Stimulated activated CD4-positive, alpha-beta T cell treated with anti-CD3 and anti-CD28 coated beads, Interleukin-1b, Interleukin-23, amount 100 ng/mL, for 24 hours (primary cell): ENCODE results near the gene TNIP2.
"Not testable (repeated sequence)": the region's sequence is repeated elsewhere in the genome, so short reads cannot be mapped to it uniquely, and the experiment has no call there.

Source experiments
- DNase-seq, 4 experiments: peaks; one replicate each; pipeline ENCODE4 v3.0.0-alpha.2; 2020; ENCODE audit warnings: low read depth in 4 of 4, low spot score in 1 of 4

Gene TNIP2

GRCh38 chr4:2745516-2745915 is 10.6 kb downstream of the TNIP2 start:
- no peak for DNase-seq

GRCh38 chr4:2744576-2745270 is 11.4 kb downstream of the TNIP2 start:
- DNase-seq: no peak

GRCh38 chr4:2743518-2744445 is 12.4 kb downstream of the TNIP2 start:
- DNase-seq: no peak

GRCh38 chr4:2742823-2743517 is 13.2 kb downstream of the TNIP2 start:
- no peak for DNase-seq

DNA sequence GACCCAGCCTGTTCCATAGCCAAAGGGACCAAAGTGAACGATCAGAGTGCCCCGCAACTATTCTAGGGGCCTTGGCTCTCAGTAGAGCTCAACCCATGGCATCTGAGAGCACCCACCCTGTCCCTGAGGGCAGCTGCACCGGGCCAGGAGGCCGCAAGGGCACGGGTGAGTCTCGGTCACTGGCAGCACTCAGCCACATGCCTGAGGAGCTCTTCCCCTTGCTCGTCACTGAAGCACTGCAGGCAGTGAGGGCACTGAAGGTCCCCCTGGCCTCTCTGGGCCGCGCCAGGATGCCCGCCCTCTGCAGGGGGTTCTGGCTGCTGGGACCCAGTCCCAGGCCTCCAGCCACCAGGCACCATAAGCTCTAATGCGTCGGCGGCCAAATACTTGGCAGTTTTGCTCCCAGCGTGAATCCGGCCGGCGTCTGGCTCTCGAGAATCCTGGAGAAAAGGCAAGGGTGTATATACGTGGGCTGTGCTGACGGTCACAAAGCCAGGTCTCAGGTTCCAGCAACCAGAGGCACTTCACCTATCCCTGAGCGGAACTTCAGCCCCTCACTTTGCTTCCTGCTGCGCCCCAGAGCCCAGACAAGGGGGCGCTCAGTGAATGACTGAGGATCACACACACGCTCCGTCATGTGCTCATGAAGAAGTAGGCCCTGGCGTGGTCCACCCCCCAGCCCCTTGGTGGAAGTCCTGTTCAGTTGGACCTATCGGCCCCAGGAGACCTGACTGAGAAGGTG is 13.9 kb downstream of the TNIP2 start:
- DNase-seq: no peak

DNA sequence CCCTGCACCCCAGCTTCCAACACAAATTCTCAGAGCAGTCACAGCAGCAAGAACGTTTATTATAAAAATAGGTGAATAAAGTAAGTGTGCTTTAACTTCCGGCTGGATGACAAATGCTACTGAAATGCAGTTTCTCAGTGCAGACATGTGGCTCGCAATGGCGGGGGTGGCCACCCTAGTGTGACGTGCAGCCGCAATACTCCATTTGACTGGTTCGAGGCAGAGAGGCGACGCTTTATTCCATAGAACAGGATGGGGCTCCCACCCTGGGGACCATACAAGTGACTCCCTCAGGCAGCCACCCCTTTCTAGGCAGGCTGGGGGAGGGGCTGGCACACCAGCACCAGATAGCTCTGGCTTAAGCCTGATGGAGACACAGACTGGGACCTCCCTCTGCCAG is 14.5 kb downstream of the TNIP2 start:
- DNase-seq: no peak

GRCh38 chr4:2738296-2738695 is 17.8 kb downstream of the TNIP2 start:
- not testable (repeated sequence) for DNase-seq

GRCh38 chr4:2735869-2736268 is 20.3 kb downstream of the TNIP2 start:
- no peak for DNase-seq

DNA sequence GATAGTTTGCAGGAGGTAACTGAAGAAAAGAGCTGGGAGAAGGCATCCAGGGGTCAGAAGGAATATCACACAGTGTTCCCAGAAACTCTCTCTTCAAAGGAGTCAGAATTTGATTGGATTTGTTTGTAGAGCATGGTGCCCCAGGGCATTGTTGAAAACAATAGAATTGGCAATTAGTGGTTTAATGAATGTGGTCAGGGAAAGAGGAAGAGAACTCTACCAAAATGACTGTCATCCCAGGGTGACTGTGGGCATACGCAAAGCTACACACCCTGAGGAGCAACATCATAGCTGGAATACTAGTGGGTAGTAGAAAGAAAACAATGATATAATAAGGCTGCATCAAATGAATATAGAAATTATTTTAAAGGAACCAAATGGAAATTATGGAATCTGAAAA is 21.5 kb downstream of the TNIP2 start:
- no peak for DNase-seq

DNA sequence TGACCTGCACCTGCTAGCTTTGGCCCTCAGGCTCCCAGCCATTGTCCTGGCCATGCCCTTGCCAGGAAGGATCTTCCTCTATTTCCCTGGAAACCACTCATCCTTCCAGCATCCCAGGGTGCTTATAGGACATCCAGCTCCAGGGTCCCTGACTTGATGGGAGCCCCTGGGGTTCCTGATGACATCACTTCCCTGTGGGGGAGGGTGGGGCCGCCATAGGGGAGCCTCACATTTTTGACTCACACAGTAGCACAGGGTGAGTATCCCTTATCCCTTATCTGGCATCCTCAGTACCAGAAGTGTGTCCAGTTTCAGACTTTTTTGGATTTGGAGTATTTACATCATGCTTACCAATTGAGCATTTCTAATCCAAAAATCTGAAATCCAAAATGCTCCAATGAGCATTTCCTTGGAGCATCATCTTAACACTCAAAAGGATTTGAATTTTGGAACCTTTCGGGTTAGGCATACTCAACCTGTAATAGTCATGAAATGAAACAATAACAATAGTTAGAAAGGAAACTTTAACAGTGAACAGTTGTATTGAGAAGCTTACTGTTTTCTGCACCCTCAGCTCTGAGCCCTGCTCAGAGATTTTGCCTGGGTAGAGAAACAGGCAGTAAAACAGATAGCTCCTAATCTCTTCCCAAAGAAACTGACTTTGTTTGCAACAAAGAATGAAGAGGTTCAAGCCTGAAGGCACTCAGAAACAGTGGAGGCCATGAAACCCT is 22.1 kb downstream of the TNIP2 start:
- no peak for DNase-seq

DNA sequence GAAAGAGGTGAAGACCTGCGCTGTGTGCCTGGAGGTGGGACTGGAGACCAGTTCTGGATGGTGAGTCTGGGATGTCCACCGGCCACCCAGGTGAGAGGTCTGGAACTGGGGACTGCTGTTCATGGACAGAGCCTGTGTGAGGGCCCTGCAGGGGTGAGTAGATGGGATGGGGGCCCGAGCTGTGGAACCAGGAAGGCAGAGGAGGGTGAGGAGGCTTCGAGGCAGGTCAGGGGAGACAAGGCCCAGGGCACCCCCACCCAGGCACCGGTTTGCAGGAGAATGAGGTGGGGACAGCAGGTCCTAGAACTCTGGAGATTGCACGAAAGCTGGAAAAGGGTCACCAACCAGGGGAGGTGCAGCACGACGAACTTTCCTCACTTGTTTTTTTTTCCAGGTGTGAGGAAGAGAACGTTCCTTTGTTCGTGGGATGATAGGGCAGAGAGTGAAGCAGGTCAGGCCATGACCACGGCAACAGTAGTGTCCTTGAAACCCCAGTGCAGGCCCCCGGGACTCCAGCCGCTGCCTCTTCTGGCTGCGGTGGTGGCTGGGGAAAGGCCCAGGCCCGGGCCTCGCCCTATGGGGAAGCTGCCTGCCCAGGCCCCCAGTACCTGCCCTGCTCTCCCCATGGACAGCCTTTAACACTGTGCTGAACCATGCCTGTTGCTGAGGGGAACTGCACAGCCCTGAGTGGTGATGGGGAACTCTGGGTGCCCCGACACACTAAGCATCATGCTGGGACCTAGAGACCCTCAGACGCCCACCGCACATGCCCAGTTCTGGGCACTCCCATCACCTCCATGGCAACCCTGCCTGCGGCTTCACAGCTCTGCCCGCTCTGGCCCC is 22.9 kb downstream of the TNIP2 start:
- no peak for DNase-seq

DNA sequence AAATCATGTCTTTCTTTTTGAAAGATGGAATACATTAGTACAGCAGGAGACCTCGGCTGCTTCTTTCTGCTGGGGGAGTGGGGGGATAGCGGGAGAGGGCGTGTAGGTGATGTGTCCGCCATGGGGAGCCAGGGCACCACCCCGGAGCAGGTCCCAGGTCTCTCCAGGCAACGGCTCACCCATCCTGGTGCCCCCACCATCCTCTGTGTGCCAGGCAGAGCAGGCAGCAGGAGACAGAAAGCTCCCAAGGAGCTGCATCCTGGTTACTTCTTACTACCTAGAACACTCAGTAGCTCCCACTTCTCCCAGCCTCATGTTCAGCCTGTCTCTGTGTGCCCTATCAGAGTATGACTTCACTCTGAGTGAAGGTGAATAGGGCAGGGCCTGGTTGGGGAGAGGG is 23.6 kb downstream of the TNIP2 start:
- DNase-seq: no peak

GRCh38 chr4:2731907-2732317 is 24.2 kb downstream of the TNIP2 start:
- DNase-seq: no peak

DNA sequence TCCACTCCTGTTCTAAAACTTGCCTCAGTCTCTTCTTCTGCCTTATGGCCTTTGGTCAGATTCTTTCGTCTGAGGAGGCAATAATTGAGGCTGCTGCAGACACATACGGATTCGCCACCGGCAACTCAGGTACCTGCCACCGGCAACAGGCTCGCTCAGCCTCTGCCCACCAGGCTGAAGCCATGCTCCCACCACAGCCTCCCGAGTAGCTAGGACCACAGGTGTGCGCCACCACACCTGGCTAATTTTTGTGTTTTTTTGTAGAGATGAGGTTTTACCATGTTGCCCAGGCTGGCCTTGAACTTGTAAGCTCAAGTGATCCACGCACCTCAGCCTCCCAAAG is 26.6 kb downstream of the TNIP2 start:
- no peak for DNase-seq

- no peak for DNase-seq
Measured at GRCh38 chr4:2728806-2729532, 27.2 kb downstream of the TNIP2 start.

- no peak for DNase-seq
Measured at GRCh38 chr4:2728221-2728620, 27.9 kb downstream of the TNIP2 start.

- not testable (repeated sequence) for DNase-seq
Measured at GRCh38 chr4:2726881-2727280, 29.3 kb downstream of the TNIP2 start.

DNA sequence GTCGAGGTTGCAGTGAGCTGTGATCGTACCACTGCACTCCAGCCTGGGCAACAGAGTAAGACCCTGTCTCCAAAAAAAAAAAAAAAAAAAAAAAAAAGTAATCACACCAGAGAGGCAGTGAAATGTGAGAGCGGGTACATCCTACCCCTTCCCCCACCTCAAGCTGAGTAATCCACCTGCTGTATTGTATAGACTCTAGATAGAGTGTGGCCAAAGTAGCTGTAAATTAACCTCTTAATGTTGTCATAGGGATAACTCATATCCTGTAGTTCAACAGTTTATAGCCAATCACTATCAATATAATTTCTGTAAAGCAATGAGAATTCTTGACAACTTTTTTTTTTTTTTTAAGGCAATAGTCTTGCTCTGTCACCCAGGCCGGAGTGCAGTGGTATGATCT is 30.8 kb downstream of the TNIP2 start:
- DNase-seq: no peak

DNA sequence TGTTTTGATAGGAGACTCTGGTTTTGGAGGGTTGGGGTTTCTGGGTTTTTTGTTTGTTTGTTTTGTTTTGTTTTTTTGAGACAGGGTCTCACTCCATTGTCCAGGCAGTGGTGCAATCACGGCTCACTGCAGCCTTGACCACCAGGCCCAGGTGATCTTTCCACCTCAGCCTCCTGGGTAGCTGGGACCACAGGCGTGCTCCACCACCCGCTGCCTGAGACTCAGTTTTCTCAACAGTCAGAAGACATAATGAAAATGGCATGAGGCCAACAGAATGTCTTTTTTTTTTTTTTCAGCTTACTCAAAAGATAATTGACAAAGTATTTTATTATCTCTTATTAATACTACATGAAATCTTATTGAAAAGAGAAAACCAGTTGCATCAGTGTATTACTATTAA is 32.4 kb downstream of the TNIP2 start:
- no peak for DNase-seq
